ENCODE measurements around the gene MPDZ. TPM values are rescaled to one million over a fixed set of nuclear protein-coding genes. Genes with fewer than 3 reads are reported as not detected.

Gene MPDZ
- total RNA-seq, 1 experiment from 2014 or later: 46.7 TPM

DNA sequence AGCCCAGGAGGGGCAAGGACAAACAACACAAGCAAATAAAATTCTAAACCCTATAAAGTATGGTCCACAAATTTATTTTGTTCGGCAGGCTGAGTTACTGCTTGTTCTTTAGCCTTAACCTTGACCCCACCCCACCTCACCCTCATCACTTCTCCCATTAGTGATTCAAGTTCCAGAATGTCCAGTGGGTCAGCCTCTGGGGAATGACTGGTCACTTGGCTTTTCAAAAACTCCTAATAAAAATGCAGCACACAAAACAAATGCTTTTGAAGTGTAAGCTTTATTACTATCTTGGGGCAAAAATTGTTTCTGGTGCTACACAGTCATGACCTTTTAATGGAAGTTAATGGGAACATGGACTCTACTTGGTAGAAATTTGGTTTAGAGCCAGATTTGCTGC, 142.1 kb downstream of the MPDZ start:
- Mint-ChIP-seq H3K4me3 (no peak overlapping the region), H3K9me3 (no peaks in the 10 kb centered on the region), H3K36me3 (ENCODE audit: insufficient read depth in 1 of 3, low read depth in 3 of 3) (peaks cover 16 to 45% (median 30%) of the 10 kb centered on the region in 3 experiments), H3K27ac (no peak overlapping the region), H3K27me3 (ENCODE audit: low read depth) (no peaks in the 10 kb centered on the region), H3K4me1 (peaks cover 6 to 9% of the 10 kb centered on the region in 2 experiments)
- Histone ChIP-seq H3K9ac (ENCODE audit: extremely low read depth, insufficient read length, low read length) (no peak overlapping the region), H4K20me1 (ENCODE audit: control insufficient read depth, insufficient read depth, insufficient read length) (no peaks in the 10 kb centered on the region), H3K9me3 (ENCODE audit: control insufficient read depth, low read depth, low read length) (no peaks in the 10 kb centered on the region), H2BK12ac (ENCODE audit: insufficient read length, low read depth, low read length) (no peak overlapping the region), H3K14ac (ENCODE audit: insufficient read depth, low read length) (no peak overlapping the region), H2AK5ac (ENCODE audit: insufficient read length, low read length) (no peak overlapping the region), H3K18ac (ENCODE audit: insufficient read length, low read depth, low read length) (no peak overlapping the region), H2BK120ac (ENCODE audit: low read depth, low read length, poor library complexity, severe bottlenecking) (no peak overlapping the region), H3K79me2 (ENCODE audit: insufficient read depth, low read length) (no peaks in the 10 kb centered on the region), H3K4me2 (ENCODE audit: insufficient read depth, insufficient read length, low read length) (no peak overlapping the region), H3K56ac (ENCODE audit: insufficient read length, low read depth, low read length) (no peak overlapping the region), H3K27me3 (ENCODE audit: insufficient read depth, low read length) (no peaks in the 10 kb centered on the region), H2BK15ac (ENCODE audit: low read depth, low read length) (no peak overlapping the region), H2AFZ (ENCODE audit: low read length) (no peak overlapping the region), H3K27ac (ENCODE audit: insufficient read length, low read depth, low read length) (no peak overlapping the region), H3K4me1 (ENCODE audit: insufficient read depth, low read length) (peaks cover 2% of the 10 kb centered on the region; the same call in 1 of the 2 replicates), H3K4ac (ENCODE audit: low read depth, low read length) (no peak overlapping the region), H3K79me1 (ENCODE audit: insufficient read depth, low read depth, low read length, poor library complexity, severe bottlenecking) (no peaks in the 10 kb centered on the region), H3T11ph (ENCODE audit: low read length) (no peak overlapping the region), H4K5ac (ENCODE audit: insufficient read length, low read depth, low read length) (no peak overlapping the region), H2BK5ac (ENCODE audit: insufficient read length, low read length) (no peak overlapping the region), H3K23me2 (ENCODE audit: insufficient read length, low read depth, low read length, poor library complexity, severe bottlenecking) (no peaks in the 10 kb centered on the region), H3K23ac (ENCODE audit: insufficient read length, low read depth, low read length) (no peak overlapping the region), H4K8ac (replicated peaks; ENCODE audit: insufficient read length, low read depth, low read length) (no peak overlapping the region), H4K91ac (ENCODE audit: insufficient read length, low read depth, low read length) (no peak overlapping the region), H2BK20ac (ENCODE audit: low read depth, low read length, poor library complexity, severe bottlenecking) (no peak overlapping the region)
- no peak for DNase-seq
- TF ChIP-seq, protein P1, sequence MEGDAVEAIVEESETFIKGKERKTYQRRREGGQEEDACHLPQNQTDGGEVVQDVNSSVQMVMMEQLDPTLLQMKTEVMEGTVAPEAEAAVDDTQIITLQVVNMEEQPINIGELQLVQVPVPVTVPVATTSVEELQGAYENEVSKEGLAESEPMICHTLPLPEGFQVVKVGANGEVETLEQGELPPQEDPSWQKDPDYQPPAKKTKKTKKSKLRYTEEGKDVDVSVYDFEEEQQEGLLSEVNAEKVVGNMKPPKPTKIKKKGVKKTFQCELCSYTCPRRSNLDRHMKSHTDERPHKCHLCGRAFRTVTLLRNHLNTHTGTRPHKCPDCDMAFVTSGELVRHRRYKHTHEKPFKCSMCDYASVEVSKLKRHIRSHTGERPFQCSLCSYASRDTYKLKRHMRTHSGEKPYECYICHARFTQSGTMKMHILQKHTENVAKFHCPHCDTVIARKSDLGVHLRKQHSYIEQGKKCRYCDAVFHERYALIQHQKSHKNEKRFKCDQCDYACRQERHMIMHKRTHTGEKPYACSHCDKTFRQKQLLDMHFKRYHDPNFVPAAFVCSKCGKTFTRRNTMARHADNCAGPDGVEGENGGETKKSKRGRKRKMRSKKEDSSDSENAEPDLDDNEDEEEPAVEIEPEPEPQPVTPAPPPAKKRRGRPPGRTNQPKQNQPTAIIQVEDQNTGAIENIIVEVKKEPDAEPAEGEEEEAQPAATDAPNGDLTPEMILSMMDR (conservative IDR thresholded peaks at IDR 0.05): no peak
- no CpG with 5 or more reads among the region's 1 CpG for WGBS (ENCODE audit: extremely low coverage, insufficient read length, low lambda C conversion rate)
